ENCODE measurements around the gene ATP8A2. TPM values are rescaled to one million over a fixed set of nuclear protein-coding genes. Genes with fewer than 3 reads are reported as not detected.

Gene ATP8A2
- total RNA-seq, 2 experiments from 2014 or later: not detected

DNA sequence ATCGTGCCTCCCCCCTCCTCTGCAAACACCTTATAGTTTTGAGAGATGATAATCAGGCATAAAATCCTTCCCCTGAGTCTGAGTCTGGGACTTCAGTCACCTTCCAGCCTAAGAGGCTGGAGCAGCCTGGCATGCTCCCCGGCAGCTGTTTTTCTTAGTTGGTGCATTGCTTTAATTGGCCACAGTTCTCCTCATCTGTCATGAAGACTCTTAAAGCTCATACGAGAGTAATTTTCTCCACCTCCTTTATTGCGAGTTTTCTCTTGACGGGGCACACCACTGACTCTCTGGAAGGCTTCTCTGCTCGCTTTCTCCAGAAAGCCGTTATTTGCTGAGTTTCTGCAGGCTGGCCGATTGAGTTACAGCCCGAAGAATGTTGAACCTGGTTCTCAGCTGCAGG lies 310.5 kb downstream of the ATP8A2 start:
- no peaks in the 10 kb centered on the region for H3K79me2 ChIP-seq (ENCODE audit: insufficient read depth, low read depth, low read length)
- POLR2A ChIA-PET: no interaction called here
- no peaks in the 10 kb centered on the region for H3K4me1 ChIP-seq (ENCODE audit: insufficient read depth, low read length, poor library complexity, severe bottlenecking)
- H3K4me3 ChIP-seq (ENCODE audit: low read depth, low read length, poor library complexity, severe bottlenecking): no peak overlapping the region
- H3K9me3 ChIP-seq (ENCODE audit: low read length): no peaks in the 10 kb centered on the region
- TF ChIP-seq EZH2phosphoT487 (IDR thresholded peaks at IDR 0.05; ENCODE audit: borderline replicate concordance, low read depth, low read length): no peak
- TF ChIP-seq, protein P1, sequence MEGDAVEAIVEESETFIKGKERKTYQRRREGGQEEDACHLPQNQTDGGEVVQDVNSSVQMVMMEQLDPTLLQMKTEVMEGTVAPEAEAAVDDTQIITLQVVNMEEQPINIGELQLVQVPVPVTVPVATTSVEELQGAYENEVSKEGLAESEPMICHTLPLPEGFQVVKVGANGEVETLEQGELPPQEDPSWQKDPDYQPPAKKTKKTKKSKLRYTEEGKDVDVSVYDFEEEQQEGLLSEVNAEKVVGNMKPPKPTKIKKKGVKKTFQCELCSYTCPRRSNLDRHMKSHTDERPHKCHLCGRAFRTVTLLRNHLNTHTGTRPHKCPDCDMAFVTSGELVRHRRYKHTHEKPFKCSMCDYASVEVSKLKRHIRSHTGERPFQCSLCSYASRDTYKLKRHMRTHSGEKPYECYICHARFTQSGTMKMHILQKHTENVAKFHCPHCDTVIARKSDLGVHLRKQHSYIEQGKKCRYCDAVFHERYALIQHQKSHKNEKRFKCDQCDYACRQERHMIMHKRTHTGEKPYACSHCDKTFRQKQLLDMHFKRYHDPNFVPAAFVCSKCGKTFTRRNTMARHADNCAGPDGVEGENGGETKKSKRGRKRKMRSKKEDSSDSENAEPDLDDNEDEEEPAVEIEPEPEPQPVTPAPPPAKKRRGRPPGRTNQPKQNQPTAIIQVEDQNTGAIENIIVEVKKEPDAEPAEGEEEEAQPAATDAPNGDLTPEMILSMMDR (conservative IDR thresholded peaks at IDR 0.05; ENCODE audit: low read length): no peak
- DNase-seq (ENCODE audit: low spot score): no peak
- H3K27ac ChIP-seq (ENCODE audit: low read depth, low read length, poor library complexity, severe bottlenecking): no peak overlapping the region
- intact Hi-C loops (cut with micrococcal nuclease; ENCODE audit: unreplicated experiment): no loop called here
- H3K9me2 ChIP-seq (ENCODE audit: insufficient read depth, low read length): no peaks in the 10 kb centered on the region
- no peaks in the 10 kb centered on the region for H3K36me3 ChIP-seq (ENCODE audit: insufficient read depth, low read length)
- no peaks in the 10 kb centered on the region for H4K20me1 ChIP-seq (ENCODE audit: insufficient read depth, low read length)
- no peak overlapping the region for H2AFZ ChIP-seq (ENCODE audit: low read length)
- no peak overlapping the region for H3K4me2 ChIP-seq (ENCODE audit: low read length)
- BruUV-seq (replicated peaks): no TSS peak
- CTCF ChIA-PET (ENCODE audit: unreplicated experiment): no interaction called here

GRCh38 chr13:25683056-25683455 lies 311.3 kb downstream of the ATP8A2 start:
- Histone ChIP-seq H2AFZ (ENCODE audit: low read length) (no peak overlapping the region), H3K4me1 (ENCODE audit: insufficient read depth, low read length, poor library complexity, severe bottlenecking) (no peaks in the 10 kb centered on the region), H3K9me2 (ENCODE audit: insufficient read depth, low read length) (no peaks in the 10 kb centered on the region), H4K20me1 (ENCODE audit: insufficient read depth, low read length) (no peaks in the 10 kb centered on the region), H3K27ac (ENCODE audit: low read depth, low read length, poor library complexity, severe bottlenecking) (no peak overlapping the region), H3K4me2 (ENCODE audit: low read length) (no peak overlapping the region), H3K36me3 (ENCODE audit: insufficient read depth, low read length) (no peaks in the 10 kb centered on the region), H3K9me3 (ENCODE audit: low read length) (no peaks in the 10 kb centered on the region), H3K79me2 (ENCODE audit: insufficient read depth, low read depth, low read length) (no peaks in the 10 kb centered on the region), H3K4me3 (ENCODE audit: low read depth, low read length, poor library complexity, severe bottlenecking) (no peak overlapping the region)
- no TSS peak for BruUV-seq (replicated peaks)
- DNase-seq (ENCODE audit: low spot score): no peak
- TF ChIP-seq, protein P1 (conservative IDR thresholded peaks at IDR 0.05; ENCODE audit: low read length): no peak
- no peak for TF ChIP-seq EZH2phosphoT487 (IDR thresholded peaks at IDR 0.05; ENCODE audit: borderline replicate concordance, low read depth, low read length)
- intact Hi-C loops (cut with micrococcal nuclease; ENCODE audit: unreplicated experiment): no loop called here
- POLR2A ChIA-PET: no interaction called here
- CTCF ChIA-PET (ENCODE audit: unreplicated experiment): no interaction called here

GRCh38 chr13:25683662-25684370 lies 312.0 kb downstream of the ATP8A2 start:
- ChIA-PET POLR2A (no interaction called here), CTCF (ENCODE audit: unreplicated experiment) (no interaction called here)
- Histone ChIP-seq H3K9me3 (ENCODE audit: low read length) (no peaks in the 10 kb centered on the region), H3K79me2 (ENCODE audit: insufficient read depth, low read depth, low read length) (no peaks in the 10 kb centered on the region), H3K9me2 (ENCODE audit: insufficient read depth, low read length) (no peaks in the 10 kb centered on the region), H3K4me2 (ENCODE audit: low read length) (no peak overlapping the region), H4K20me1 (ENCODE audit: insufficient read depth, low read length) (no peaks in the 10 kb centered on the region), H3K4me1 (ENCODE audit: insufficient read depth, low read length, poor library complexity, severe bottlenecking) (no peaks in the 10 kb centered on the region), H2AFZ (ENCODE audit: low read length) (no peak overlapping the region), H3K27ac (ENCODE audit: low read depth, low read length, poor library complexity, severe bottlenecking) (no peak overlapping the region), H3K36me3 (ENCODE audit: insufficient read depth, low read length) (no peaks in the 10 kb centered on the region), H3K4me3 (ENCODE audit: low read depth, low read length, poor library complexity, severe bottlenecking) (no peak overlapping the region)
- intact Hi-C loops (cut with micrococcal nuclease; ENCODE audit: unreplicated experiment): no loop called here
- no peak for DNase-seq (ENCODE audit: low spot score)
- no peak for TF ChIP-seq EZH2phosphoT487 (IDR thresholded peaks at IDR 0.05; ENCODE audit: borderline replicate concordance, low read depth, low read length)
- TF ChIP-seq, protein P1 (conservative IDR thresholded peaks at IDR 0.05; ENCODE audit: low read length): no peak
- BruUV-seq (replicated peaks): no TSS peak

All from OCI-LY7 (cell line).